DMS 273 (cell line): ENCODE results near the gene RAD54L.
"Not testable (repeated sequence)": the region's sequence is repeated elsewhere in the genome, so short reads cannot be mapped to it uniquely, and the experiment has no call there.

Source experiments
- DNase-seq: peaks from one replicate; lab custom pipeline; 2025; ENCODE audit not compliant: unreplicated experiment; lab: John Stamatoyannopoulos, UW

RAD54L gene

DNA sequence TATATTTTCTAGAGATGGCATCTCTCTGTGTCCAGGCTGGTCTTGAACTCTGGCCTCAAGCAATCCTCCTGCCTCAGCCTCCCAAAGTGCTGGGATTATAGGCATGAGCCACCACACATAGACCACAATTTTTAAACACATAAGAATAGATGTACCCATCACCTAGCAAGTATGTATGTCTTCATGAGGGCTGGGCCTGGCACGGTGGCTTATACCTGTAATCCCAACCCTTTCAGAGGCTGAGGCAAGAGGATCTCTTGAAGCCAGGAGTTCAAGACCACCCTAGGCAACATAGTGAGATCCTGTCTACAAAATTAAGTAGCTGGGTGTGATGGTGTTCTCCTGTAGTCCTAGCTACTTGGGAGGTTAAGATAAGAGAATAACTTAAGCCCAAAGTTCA is 69.8 kb downstream of the RAD54L start:
- DNase-seq, result no peak

DNA sequence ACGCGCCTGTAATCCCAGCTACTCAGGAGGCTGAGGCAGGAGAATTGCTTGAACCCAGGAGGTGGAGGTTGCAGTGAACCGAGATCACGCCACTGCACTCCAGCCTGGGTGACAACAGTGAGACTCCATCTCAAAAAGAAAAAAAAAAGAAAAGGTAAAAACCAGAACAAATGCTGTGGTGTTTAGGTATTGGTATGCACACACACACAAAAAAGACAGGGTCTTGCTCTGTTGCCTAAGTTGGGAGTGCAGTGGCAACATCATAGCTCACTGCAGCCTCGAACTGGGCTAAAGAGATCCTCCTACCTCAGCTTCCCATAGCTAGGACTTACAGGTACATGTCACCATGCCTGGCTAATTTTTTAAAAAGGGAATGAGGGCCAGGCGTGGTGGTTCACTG is 71.7 kb downstream of the RAD54L start:
- DNase-seq, result not testable (repeated sequence)

DNA sequence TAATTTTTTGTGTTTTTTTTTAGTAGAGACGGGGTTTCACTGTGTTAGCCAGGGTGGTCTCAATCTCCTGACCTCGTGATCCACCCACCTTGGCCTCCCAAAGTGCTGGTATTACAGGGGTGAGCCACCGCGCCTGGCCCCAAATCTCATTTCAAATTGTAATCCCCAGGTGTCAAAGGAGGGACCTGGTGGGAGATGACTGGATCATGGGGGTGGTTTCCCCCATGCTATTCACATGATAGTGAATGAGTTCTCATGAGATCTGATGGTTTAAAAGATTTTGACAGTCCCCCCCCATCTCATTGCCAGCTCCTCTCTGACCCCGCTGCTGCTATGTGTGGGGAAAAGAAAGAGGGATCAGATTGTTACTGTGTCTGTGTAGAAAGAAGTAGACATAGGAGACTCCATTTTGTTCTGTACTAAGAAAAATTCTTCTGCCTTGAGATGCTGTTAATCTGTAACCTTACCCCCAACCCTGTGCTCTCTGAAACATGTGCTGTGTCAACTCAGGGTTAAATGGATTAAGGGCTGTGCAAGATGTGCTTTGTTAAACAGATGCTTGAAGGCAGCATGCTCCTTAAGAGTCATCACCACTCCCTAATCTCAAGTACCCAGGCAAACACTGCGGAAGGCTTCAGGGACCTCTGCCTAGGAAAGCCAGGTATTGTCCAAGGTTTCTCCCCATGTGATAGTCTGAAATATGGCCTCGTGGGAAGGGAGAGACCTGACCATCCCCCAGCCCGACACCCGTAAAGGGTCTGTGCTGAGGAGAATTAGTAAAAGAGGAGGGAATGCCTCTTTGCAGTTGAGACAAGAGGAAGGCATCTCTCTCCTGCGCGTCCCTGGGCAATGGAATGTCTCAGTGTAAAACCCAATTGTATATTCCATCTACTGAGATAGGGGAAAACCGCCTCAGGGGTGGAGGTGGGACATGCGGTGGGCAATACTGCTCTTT is 72.7 kb downstream of the RAD54L start:
- DNase-seq, result not testable (repeated sequence)

DNA sequence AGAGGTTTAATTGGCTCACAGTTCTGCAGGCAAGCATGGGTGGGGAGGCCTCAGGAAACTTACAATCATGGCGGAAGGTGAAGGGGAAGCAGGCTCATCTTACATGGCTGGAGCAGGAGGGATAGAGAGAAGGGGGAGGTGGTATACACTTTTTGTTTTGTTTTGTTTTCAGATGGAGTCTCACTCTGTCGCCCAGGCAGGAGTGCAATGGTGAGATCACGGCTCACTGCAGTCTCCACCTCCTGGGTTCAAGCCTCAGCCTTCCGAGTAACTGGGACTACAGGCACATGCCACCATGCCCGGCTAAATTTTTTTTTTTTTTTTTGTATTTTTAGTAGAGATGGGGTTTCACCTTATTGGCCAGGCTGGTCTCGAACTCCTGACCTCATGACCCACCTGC is 74.6 kb downstream of the RAD54L start:
- not testable (repeated sequence) for DNase-seq

DNA sequence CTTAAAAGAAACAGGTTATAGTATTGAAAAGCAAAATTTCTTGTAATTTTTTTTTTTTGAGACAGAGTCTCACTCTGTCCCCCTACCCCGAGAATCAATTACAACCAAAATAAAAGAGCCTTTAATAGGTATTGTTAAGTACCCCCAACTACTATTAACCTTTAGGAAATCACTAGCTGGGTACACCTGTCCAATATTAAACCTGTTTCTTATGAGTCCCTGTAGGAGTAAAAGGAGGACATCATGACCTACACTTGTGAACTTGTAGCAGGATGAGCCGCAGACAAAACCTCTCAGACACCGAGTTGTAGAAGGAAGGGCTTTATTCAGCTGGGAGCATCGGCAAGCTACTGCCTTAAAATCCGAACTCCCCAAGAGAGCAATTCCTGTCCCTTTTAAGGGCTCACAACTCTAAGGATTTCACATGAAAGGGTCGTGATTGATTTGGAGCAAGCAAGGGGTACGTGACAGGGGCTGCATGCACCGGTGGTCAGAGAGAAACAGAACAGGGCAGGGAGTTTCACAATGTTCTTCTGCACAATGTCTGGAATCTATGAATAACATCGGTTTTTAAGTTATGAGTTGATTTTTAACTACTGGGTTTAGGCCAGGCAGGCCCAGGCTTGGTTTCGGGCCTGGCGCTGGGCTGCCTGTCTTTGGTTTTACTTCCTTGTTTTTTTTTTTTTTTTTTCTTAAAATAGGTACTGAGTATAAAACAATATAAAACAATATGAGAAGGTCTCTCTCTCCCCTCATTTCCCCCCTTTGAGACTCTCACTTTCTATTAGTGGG is 77.9 kb downstream of the RAD54L start:
- not testable (repeated sequence) for DNase-seq
